HG02870 (cell line): Measurements from ENCODE around the gene HMOX2.
A peak's percentile ranks its signal among the peaks of the same experiment; 100 is the strongest.

Source experiments
- ATAC-seq: cut with Tn5 transposase; IDR thresholded peaks from one replicate; pipeline ENCODE4 v1.9.1; 2021; ENCODE audit warnings: mild to moderate bottlenecking, moderate library complexity; ENCODE audit not compliant: unreplicated experiment

The HMOX2 gene

DNA sequence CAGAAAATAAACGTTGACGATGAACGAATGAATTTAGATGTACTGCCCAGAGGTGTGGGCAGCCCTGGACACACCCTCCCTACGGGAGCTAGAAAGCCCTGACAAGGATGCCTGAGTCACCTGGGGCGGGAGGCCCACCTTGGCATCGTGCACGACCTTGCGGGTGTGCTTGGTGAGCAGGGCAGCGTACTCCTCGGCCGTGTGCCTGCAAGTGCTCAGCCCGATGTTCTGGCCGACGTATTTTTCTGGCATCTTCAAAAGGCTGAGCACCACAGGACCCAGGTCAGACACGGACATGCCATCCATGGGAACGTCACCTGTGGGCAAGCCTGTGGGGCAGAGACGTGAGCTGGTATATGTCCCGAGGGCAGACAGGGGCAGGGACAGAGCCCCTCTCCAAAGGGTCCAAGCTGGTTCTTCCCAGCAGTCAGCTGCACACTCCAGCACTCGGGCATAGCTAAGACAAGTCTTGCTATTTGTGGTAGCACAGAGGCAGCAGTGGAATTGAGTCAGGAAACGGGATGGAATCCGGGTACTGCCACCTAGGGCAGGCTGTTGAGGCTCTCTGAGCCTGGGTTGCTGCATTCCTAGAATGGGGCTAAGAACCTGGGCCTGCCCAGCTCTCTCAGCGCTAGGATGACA, 12.6 kb upstream of the HMOX2 start:
- ATAC-seq = no peak

- ATAC-seq = no peak
These were observed 10.0 kb upstream of the HMOX2 start for GRCh38 chr16:4465977-4466779.

DNA sequence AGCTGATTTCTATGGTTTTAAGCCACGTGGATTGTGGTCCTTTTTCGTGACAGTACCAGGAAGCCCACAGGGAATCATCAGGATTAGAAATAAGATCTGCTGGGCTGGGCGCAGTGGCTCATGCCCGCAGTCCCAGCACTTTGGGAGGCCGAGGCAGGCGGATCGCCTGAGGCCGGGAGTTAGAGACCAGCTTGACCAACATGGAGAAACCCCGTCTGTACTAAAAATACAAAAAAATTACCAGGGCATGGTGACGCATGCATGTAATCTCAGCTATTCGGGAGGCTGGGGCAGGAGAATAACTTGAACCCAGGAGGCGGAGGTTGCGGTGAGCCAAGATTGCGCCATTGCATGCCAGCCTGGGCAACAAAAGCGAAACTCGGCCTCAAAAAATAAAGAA, 8.3 kb upstream of the HMOX2 start:
- ATAC-seq = no peak

DNA sequence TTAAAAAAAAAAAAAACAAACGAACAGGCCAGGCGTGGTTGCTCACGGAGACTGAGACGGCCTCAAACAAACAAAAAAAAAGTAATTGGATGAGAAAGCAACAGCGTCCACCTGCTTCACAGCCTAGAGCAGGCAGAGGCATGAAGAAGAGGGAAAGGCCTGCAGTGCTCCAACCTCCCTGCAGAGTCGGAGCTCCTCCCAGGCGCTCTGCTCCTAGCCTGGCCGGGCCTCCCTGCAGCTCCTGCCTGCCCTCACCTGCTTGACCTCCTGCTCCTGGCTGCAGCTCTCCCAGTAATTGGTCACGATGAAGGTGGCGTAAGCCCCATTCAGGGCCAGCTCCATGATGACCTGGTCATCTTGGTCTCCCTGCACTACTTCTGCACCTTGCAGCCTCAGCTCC, 7.2 kb upstream of the HMOX2 start:
- ATAC-seq = no peak

- no peak for ATAC-seq
These were observed 4.3 kb upstream of the HMOX2 start for GRCh38 chr16:4471869-4472268.

- no peak for ATAC-seq
These were observed 3.3 kb upstream of the HMOX2 start for GRCh38 chr16:4472880-4473279.

DNA sequence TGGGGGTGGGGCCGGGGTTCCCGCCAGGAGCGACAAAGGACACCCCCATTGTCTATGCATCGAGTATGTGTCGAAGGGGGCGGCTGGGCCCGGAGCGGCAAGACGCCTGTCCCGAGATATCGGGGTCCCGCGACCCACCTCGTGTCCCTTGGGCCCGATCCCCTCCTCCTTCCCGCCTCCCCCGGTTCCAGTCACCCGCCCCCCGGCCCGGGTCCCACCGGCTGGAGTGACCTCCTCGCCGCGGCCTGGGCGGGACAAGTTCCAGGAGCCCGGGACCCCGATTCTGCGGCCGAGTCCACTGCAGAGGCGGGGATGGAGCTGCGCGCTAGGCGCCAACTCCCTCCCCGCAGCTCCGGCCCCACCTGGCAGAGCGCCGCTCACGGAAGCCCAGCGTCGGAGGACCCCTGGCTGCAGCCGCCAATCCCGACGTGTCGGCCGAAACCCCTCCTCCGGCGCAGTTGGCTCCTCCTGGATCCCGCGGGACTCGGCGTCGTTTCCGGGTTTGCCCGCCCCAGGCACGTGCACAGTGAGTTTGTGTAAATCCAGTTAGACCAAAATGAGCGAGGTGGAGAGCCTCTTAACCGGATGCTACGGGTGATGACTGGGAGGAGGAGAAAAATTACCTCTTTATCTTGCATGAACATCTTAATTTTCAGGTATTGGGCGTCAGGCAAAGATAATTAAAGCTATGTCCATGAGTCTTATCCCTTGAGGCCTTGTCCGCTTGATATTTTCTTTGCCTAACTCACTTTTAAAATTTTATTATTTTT, 1.8 kb upstream of the HMOX2 start, which contains the start of gene NMRAL1:
Gene NMRAL1, minus strand, starts transcription at position 434 of the 770 bp plus-strand sequence. CDS start 493 bp downstream, outside the sequence.
- peak; percentile 39 for ATAC-seq

DNA sequence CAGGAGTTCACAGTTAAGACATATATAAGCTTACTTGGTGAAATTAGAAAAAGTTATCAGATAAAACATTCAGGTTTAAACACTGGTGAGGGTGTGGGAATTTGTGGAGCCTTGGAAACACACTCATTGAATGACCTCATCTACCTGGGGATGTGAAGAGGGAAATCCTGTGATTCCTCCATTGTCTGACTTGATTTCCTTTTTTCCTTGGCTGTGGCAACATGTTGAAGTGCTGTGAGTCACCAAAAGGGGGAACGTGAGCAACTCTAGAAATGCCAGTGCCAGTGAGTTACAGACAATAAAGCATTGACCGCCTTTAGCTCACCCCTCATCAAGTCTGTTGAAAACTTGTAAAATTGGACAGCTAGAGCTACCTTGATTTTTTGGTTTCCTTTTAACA, 1.8 kb downstream of the HMOX2 start:
- ATAC-seq = no peak

GRCh38 chr16:4481526-4481925, 5.3 kb downstream of the HMOX2 start:
- ATAC-seq = no peak

GRCh38 chr16:4481963-4482362, 5.8 kb downstream of the HMOX2 start:
- ATAC-seq = no peak

- ATAC-seq = no peak
These were observed 10.1 kb downstream of the HMOX2 start for GRCh38 chr16:4486126-4486893.

GRCh38 chr16:4487955-4488498, 11.8 kb downstream of the HMOX2 start:
- no peak for ATAC-seq

DNA sequence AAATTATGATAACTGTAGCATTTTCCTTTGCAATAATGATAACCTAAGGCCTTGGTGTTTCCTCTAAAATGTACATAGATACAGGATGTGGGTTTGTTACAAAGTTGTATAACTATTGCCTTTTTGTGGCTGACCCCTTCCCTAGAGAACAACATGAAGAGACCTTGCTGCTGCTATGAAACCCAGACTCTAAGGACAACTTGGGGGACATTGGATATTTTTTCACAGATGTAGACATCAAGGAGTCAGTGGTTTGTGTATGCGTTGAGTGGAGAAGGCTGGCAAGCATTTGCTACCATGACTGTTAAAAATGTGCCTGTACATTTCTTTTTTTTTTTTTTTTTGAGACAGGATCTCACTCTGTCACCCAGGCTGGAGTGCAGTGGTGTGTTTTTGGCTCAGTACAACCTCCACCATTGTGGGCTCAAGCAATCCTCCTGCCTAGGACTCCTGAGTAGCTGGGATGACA, 12.3 kb downstream of the HMOX2 start:
- no peak for ATAC-seq

- no peak for ATAC-seq
These were observed 12.8 kb downstream of the HMOX2 start for GRCh38 chr16:4489030-4489429.

DNA sequence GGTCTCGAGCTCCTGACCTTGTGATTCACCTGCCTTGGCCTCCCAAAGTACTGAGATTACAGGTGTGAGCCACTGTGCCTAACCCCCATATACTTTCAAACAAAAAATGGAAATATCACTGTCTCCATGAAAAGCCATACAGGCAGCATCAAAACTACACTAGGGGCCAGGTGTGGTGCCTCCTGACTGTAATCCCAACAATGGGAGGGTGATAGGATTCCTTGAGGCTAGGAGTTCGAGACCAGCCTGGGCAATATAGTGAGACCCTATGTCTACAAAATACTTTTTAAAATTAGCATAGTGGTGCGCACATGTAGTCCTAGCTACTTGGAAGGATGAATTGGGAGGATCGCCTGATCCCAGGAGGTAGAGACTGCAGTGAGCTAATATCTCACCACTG, 15.7 kb downstream of the HMOX2 start:
- ATAC-seq = no peak

DNA sequence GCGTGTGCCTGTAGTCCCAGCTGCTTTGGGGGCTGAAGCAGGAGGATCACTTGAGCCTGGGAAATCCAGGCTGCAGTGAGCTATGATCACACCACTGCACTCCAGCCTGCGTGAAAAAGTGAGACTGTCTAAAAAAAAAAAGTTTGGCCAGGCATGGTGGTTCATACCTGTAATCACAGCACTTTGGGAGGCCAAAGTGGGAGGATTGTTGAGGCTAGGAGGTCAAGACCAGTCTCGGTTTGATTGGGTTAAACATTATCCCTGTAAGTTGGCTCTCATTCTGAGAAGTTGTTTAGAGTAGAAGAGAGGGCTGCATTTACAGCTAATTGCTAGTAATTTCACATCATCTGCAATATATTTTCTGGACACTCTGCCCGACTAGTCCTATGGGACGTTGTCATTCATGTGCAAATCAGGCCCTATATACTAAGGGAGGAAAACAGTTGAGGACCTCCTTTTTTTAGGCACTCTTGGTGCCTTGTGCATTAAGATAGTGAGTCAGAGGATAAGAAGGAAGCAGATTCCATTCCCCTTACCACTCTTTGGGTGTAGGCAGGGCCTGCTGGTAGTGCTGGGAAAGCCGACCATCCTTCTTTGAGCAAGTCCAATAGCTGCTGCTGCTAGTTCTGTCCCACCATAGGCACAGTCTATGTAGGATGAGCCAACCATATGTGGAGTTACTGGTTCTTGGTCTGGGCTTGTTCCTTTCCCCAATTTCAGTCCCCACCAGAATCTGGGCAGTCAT, 18.7 kb downstream of the HMOX2 start:
- no peak for ATAC-seq

GRCh38 chr16:4495766-4496165, 19.6 kb downstream of the HMOX2 start:
- ATAC-seq = no peak

- no peak for ATAC-seq
These were observed 20.1 kb downstream of the HMOX2 start for GRCh38 chr16:4496305-4496704.

DNA sequence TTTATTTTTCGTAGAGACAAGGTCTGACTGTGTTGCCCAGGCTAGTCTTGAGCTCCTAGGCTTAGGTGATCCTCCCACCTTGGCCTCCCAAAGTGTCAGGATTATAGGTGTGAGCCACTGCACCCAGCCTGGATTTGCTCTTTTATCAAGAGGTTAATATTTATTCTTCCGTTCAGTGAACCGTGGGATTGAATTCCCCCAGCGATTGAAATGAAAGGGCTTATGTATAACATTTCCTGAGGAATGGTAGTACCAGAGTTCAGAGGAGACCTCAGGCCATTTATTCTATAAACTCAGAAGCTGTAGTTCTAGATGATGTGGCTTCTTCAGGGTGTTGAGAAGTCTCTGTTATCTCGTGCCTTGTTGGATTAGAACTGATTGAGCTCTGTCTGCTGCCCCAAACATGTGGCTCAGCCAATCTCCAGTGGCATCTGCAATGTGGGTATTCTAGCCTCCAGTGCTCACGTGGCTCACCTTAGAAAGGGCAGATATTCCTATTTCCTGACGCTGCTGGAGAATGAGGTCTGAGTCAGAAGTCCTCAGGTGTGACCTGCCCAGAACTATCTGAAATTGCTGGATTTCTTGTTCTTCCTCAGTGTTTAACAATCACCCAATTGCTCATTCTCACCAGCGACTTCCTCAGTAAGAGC, 22.5 kb downstream of the HMOX2 start:
- no peak for ATAC-seq
